Measurements from ENCODE around the gene BCOR.

DNA sequence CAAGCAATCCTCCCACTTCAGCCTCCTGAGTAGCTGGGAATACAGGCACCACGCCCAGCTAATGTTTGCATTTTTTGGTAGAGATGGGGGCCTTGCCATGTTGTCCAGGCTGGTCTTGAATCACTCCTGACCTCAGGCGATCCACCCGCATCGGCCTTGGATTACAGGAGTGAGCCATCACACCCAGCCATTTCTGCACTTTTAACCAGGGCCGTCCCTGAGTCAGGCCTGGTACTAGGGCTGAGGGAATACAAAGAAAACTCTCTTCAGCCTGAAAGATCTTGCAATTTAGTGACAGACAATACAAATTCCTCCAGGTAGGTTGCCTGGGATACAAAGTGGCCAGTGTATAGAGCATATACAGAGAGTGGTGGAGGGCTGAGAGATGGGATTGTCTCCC is 65.8 kb downstream of the BCOR start:
- TF ChIP-seq, protein P1, sequence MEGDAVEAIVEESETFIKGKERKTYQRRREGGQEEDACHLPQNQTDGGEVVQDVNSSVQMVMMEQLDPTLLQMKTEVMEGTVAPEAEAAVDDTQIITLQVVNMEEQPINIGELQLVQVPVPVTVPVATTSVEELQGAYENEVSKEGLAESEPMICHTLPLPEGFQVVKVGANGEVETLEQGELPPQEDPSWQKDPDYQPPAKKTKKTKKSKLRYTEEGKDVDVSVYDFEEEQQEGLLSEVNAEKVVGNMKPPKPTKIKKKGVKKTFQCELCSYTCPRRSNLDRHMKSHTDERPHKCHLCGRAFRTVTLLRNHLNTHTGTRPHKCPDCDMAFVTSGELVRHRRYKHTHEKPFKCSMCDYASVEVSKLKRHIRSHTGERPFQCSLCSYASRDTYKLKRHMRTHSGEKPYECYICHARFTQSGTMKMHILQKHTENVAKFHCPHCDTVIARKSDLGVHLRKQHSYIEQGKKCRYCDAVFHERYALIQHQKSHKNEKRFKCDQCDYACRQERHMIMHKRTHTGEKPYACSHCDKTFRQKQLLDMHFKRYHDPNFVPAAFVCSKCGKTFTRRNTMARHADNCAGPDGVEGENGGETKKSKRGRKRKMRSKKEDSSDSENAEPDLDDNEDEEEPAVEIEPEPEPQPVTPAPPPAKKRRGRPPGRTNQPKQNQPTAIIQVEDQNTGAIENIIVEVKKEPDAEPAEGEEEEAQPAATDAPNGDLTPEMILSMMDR (IDR thresholded peaks at IDR 0.05) = no peak
- TF ChIP-seq POLR2A (IDR thresholded peaks at IDR 0.05) = no peak
